Glutamatergic neuron (in vitro differentiated cells): ENCODE measurements around the gene NUAK2. TPM values are rescaled to one million over a fixed set of nuclear protein-coding genes. Genes with fewer than 3 reads are reported as not detected.
A peak's percentile ranks its signal among the peaks of the same experiment; 100 is the strongest.

Experiments
- DNase-seq: peaks from one replicate; pipeline ENCODE4 v3.0.0; 2022
- H3K27ac Mint-ChIP-seq: one replicate; pipeline ENCODE4 v1.8.0; 2020; ENCODE audit warnings: mild to moderate bottlenecking, mixed read lengths, inconsistent platforms; ENCODE audit not compliant: unreplicated experiment
- H3K27me3 Mint-ChIP-seq: one replicate; pipeline ENCODE4 v1.8.0; 2020; ENCODE audit warnings: mild to moderate bottlenecking, moderate library complexity, mixed read lengths, inconsistent platforms; ENCODE audit not compliant: unreplicated experiment
- H3K36me3 Mint-ChIP-seq: one replicate; pipeline ENCODE4 v1.8.0; 2020; ENCODE audit warnings: mild to moderate bottlenecking, mixed read lengths, inconsistent platforms; ENCODE audit not compliant: unreplicated experiment
- H3K4me1 Mint-ChIP-seq: one replicate; pipeline ENCODE4 v1.8.0; 2020; ENCODE audit warnings: mild to moderate bottlenecking, low read depth, mixed read lengths, inconsistent platforms; ENCODE audit not compliant: unreplicated experiment
- H3K4me3 Mint-ChIP-seq: one replicate; pipeline ENCODE4 v1.8.0; 2020; ENCODE audit warnings: mild to moderate bottlenecking, mixed read lengths, inconsistent platforms; ENCODE audit not compliant: unreplicated experiment
- H3K9me3 Mint-ChIP-seq: one replicate; pipeline ENCODE4 v1.8.0; 2020; ENCODE audit warnings: mild to moderate bottlenecking, moderate library complexity, mixed read lengths, inconsistent platforms; ENCODE audit not compliant: unreplicated experiment
- CTCF ChIP-seq: fragments of 200-600 bp; sonication (generic); IDR thresholded peaks from one replicate; pipeline ENCODE4 v1.5.0; 2021; ENCODE audit not compliant: partially characterized antibody, unreplicated experiment
- total RNA-seq: library from RNA; stranded (reverse); fragmentation: NEBNext Ultra II Directional; extraction: Animal tissue kit (Norgen Biotek cat#: 25700); gene quantifications from one replicate; pipeline ENCODE4 v1.2.1, GENCODE V29; 2021; ENCODE audit not compliant: unreplicated experiment

NUAK2 gene
- total RNA-seq, 1 donor from 2014 or later = 8.0 TPM

GRCh38 chr1:205263580-205264190 is 57.9 kb downstream of the NUAK2 start:
- H3K27me3 Mint-ChIP-seq = peaks cover 11% of the 10 kb centered on the region
- H3K4me3 Mint-ChIP-seq = no peak overlapping the region
- no peaks in the 10 kb centered on the region for H3K36me3 Mint-ChIP-seq
- TF ChIP-seq CTCF = no peak
- H3K27ac Mint-ChIP-seq = no peak overlapping the region
- peaks cover 6% of the 10 kb centered on the region for H3K9me3 Mint-ChIP-seq
- H3K4me1 Mint-ChIP-seq = peaks cover 41% of the 10 kb centered on the region
- DNase-seq = no peak

- TF ChIP-seq CTCF = no peak
- Mint-ChIP-seq H3K4me1 (peaks cover 47% of the 10 kb centered on the region), H3K27ac (no peak overlapping the region), H3K36me3 (no peaks in the 10 kb centered on the region), H3K27me3 (peaks cover 12% of the 10 kb centered on the region), H3K4me3 (peak overlapping the region; percentile 20), H3K9me3 (peaks cover 6% of the 10 kb centered on the region)
- no peak for DNase-seq
Observed at GRCh38 chr1:205262731-205263171, 58.8 kb downstream of the NUAK2 start.

GRCh38 chr1:205261946-205262691 is 59.4 kb downstream of the NUAK2 start:
- Mint-ChIP-seq H3K4me1 (peaks cover 49% of the 10 kb centered on the region), H3K36me3 (no peaks in the 10 kb centered on the region), H3K27me3 (peaks cover 19% of the 10 kb centered on the region), H3K27ac (peak overlapping the region; percentile 78), H3K9me3 (peaks cover 10% of the 10 kb centered on the region), H3K4me3 (peak overlapping the region; percentile 52)
- no peak for TF ChIP-seq CTCF
- DNase-seq = no peak

- Mint-ChIP-seq H3K9me3 (peaks cover 13% of the 10 kb centered on the region), H3K27me3 (peaks cover 24% of the 10 kb centered on the region), H3K4me1 (peaks cover 53% of the 10 kb centered on the region), H3K36me3 (no peaks in the 10 kb centered on the region), H3K4me3 (no peak overlapping the region), H3K27ac (no peak overlapping the region)
- TF ChIP-seq CTCF = no peak
- no peak for DNase-seq
Observed at GRCh38 chr1:205260948-205261732, 60.4 kb downstream of the NUAK2 start.

GRCh38 chr1:205259998-205260397 is 61.5 kb downstream of the NUAK2 start:
- peaks cover 24% of the 10 kb centered on the region for H3K27me3 Mint-ChIP-seq
- DNase-seq = no peak
- H3K27ac Mint-ChIP-seq = peak overlapping the region; percentile 87
- peaks cover 60% of the 10 kb centered on the region for H3K4me1 Mint-ChIP-seq
- peak overlapping the region; percentile 15 for H3K4me3 Mint-ChIP-seq
- H3K36me3 Mint-ChIP-seq = no peaks in the 10 kb centered on the region
- TF ChIP-seq CTCF = no peak
- H3K9me3 Mint-ChIP-seq = peaks cover 23% of the 10 kb centered on the region
